HCT116 (cell line): ENCODE data around the gene HIP1R. TPM values are rescaled to one million over a fixed set of nuclear protein-coding genes. Genes with fewer than 3 reads are reported as not detected.

ENCODE experiments used
- ATAC-seq: fragments of 200-7000 bp; cut with Tn5 transposase; 2 replicates; pipeline ENCODE4 v1.9.1; 2020; ENCODE audit warnings: mild to moderate bottlenecking, moderate library complexity
- BruUV-seq: library from RNA; stranded (reverse); fragments of 400-500 nt; replicated peaks from 2 replicates; lab custom pipeline; 2021; lab: Mats Ljungman, UMichigan
- CTCF ChIA-PET: fragments of 300-600 bp; sonication (Branson Sonifier 250); formaldehyde crosslinking; loops from one replicate; lab custom pipeline; 2021; ENCODE audit warnings: antibody characterized with exemption; lab: Charles Lee
- POLR2A ChIA-PET: fragments of 300-600, 350-600 bp; sonication (Branson Sonifier 250); formaldehyde crosslinking; loops from one replicate; lab custom pipeline; 2021; ENCODE audit warnings: antibody characterized with exemption; lab: Charles Lee
- RAD21 ChIA-PET, 2 experiments: fragments of 300-600 bp; sonication (Branson Sonifier 250); formaldehyde crosslinking; loops; one replicate each; lab custom pipeline; 2023; ENCODE audit warnings: low total read pairs in 2 of 2; ENCODE audit not compliant: uncharacterized antibody in 2 of 2, unreplicated experiment in 2 of 2, low non-redundant PET in 1 of 2; lab: Charles Lee
- DNase-seq: peaks from one replicate; pipeline ENCODE4 v3.0.0-alpha.2; 2010; ENCODE audit warnings: low read depth, low spot score
- H2AFZ ChIP-seq: fragments of 200-600 bp; shearing (Covaris generic), sonication (generic); 2 replicates; pipeline ENCODE4 v1.6.1; 2017; ENCODE audit warnings: low read depth, mixed run types, mixed read lengths, antibody characterized with exemption, low read length; ENCODE audit not compliant: poor library complexity, severe bottlenecking
- H3K27ac ChIP-seq: 2 replicates; pipeline ENCODE4 v1.5.1; 2012; ENCODE audit warnings: low read depth, low read length
- H3K27me3 ChIP-seq: fragments of 200-600 bp; sonication (generic); 2 replicates; pipeline ENCODE4 v1.6.1; 2016; ENCODE audit warnings: mixed run types, low read length, mixed read lengths; ENCODE audit not compliant: insufficient read depth
- H3K36me3 ChIP-seq, 2 experiments: fragments of 200-500 bp in 1 of 2; fragments of 200-600 bp in 1 of 2; sonication (Bioruptor generic) in 1 of 2; sonication (generic) in 1 of 2; 2 replicates each; pipeline versions ENCODE4 v1.5.1 to v1.6.1; 2014 to 2016; ENCODE audit warnings: low read length in 2 of 2, inconsistent platforms in 1 of 2, mixed read lengths in 1 of 2, mixed run types in 1 of 2; ENCODE audit not compliant: insufficient read depth in 2 of 2, control insufficient read depth in 1 of 2
- H3K4me1 ChIP-seq, 2 experiments: fragments of 200-600 bp in 1 of 2; sonication (generic) in 1 of 2; 2 replicates each; pipeline versions ENCODE4 v1.5.1 to v1.6.1; 2012 to 2017; ENCODE audit warnings: low read length in 2 of 2, inconsistent platforms in 1 of 2, mild to moderate bottlenecking in 1 of 2, mixed read lengths in 1 of 2, mixed run types in 1 of 2, moderate library complexity in 1 of 2; ENCODE audit not compliant: insufficient read depth in 2 of 2, control insufficient read depth in 1 of 2
- H3K4me2 ChIP-seq: fragments of 200-600 bp; sonication (generic); 2 replicates; pipeline ENCODE4 v1.6.1; 2017; ENCODE audit warnings: mixed run types, low read length, mixed read lengths
- H3K4me3 ChIP-seq, 2 experiments: fragments of 200-600 bp in 1 of 2; sonication (generic) in 1 of 2; replicated peaks in 1 of 2; 2 replicates each; pipeline ENCODE4 v1.5.1; 2011 to 2016; ENCODE audit warnings: low read length in 2 of 2, control low read depth in 1 of 2, low read depth in 1 of 2, mild to moderate bottlenecking in 1 of 2, mixed read lengths in 1 of 2, mixed run types in 1 of 2
- H3K79me2 ChIP-seq: fragments of 200-600 bp; sonication (generic); 2 replicates; pipeline ENCODE4 v1.6.1; 2017; ENCODE audit warnings: mild to moderate bottlenecking, mixed run types, low read length, moderate library complexity, mixed read lengths; ENCODE audit not compliant: insufficient read depth
- H3K9ac ChIP-seq: fragments of 200-600 bp; sonication (generic); 2 replicates; pipeline ENCODE4 v1.6.1; 2016; ENCODE audit warnings: low read length, mixed read lengths
- H3K9me2 ChIP-seq: fragments of 200-600 bp; sonication (generic), shearing (Covaris generic); 2 replicates; pipeline ENCODE4 v1.6.1; 2017; ENCODE audit warnings: mixed run types, mild to moderate bottlenecking, moderate library complexity; ENCODE audit not compliant: insufficient read depth
- H3K9me3 ChIP-seq, 2 experiments: fragments of 200-500 bp in 1 of 2; fragments of 200-600 bp in 1 of 2; sonication (Bioruptor generic) in 1 of 2; sonication (generic) in 1 of 2; 2 replicates each; pipeline ENCODE4 v1.6.1; 2014 to 2017; ENCODE audit warnings: low read length in 2 of 2, mixed read lengths in 2 of 2, inconsistent platforms in 1 of 2, low read depth in 1 of 2, mild to moderate bottlenecking in 1 of 2, mixed run types in 1 of 2, moderate library complexity in 1 of 2; ENCODE audit not compliant: control insufficient read depth in 1 of 2, insufficient read depth in 1 of 2
- H4K20me1 ChIP-seq: fragments of 200-600 bp; sonication (generic), shearing (Covaris generic); 2 replicates; pipeline ENCODE4 v1.6.1; 2017; ENCODE audit warnings: mixed run types, mild to moderate bottlenecking, moderate library complexity; ENCODE audit not compliant: insufficient read depth
- CEBPB ChIP-seq: IDR thresholded peaks from 2 replicates; pipeline ENCODE4 v1.6.1; 2012; ENCODE audit warnings: low read depth
- EGR1 ChIP-seq: IDR thresholded peaks from 2 replicates; pipeline ENCODE4 v1.6.1; 2012; ENCODE audit warnings: low read depth
- EZH2phosphoT487 ChIP-seq: fragments of 200-600 bp; IDR thresholded peaks from 2 replicates; pipeline ENCODE4 v1.6.1; 2018; ENCODE audit warnings: antibody characterized with exemption, borderline replicate concordance
- RAD21 ChIP-seq: IDR thresholded peaks from 2 replicates; pipeline ENCODE4 v1.6.1; 2012; ENCODE audit warnings: low read depth, mild to moderate bottlenecking
- SP1 ChIP-seq: IDR thresholded peaks from 2 replicates; pipeline ENCODE4 v1.6.1; 2012; ENCODE audit warnings: low read depth
- TCF7L2 ChIP-seq: IDR thresholded peaks from 2 replicates; pipeline ENCODE4 v1.7.0; 2011; ENCODE audit warnings: borderline replicate concordance, inconsistent platforms; ENCODE audit not compliant: insufficient read depth, insufficient read length; ENCODE audit errors: extremely low read depth
- intact Hi-C: fragments of 100-400 bp; cut with micrococcal nuclease; formaldehyde crosslinking; loops from 2 replicates; pipeline ENCODE4 v1.10.0; 2022
- total RNA-seq: library from RNA; stranded (reverse); gene quantifications from one replicate; pipeline ENCODE4 v1.2.1, GENCODE V29; 2021; ENCODE audit not compliant: unreplicated experiment
- TF ChIP-seq, protein P1 (sequence below): IDR thresholded peaks from 2 replicates; pipeline ENCODE4 v1.6.1; 2011; ENCODE audit warnings: mild to moderate bottlenecking, low read length, moderate library complexity; ENCODE audit not compliant: insufficient replicate concordance; ENCODE audit errors: extremely low read depth
- TF ChIP-seq, protein P2 (sequence below): IDR thresholded peaks from 2 replicates; pipeline ENCODE4 v1.6.1; 2012; ENCODE audit warnings: low read depth
- TF ChIP-seq, protein P3 (sequence below), 3 experiments: fragments of 200-600 bp in 1 of 3; sonication (generic) in 1 of 3; IDR thresholded peaks in 2 of 3; conservative IDR thresholded peaks in 1 of 3; 2 replicates each; pipeline ENCODE4 v1.5.1; 2012 to 2017; ENCODE audit warnings: low read depth in 2 of 3, low read length in 2 of 3, antibody characterized with exemption in 1 of 3, borderline replicate concordance in 1 of 3, control low read depth in 1 of 3, mild to moderate bottlenecking in 1 of 3, mixed read lengths in 1 of 3, mixed run types in 1 of 3, moderate library complexity in 1 of 3; ENCODE audit not compliant: insufficient read depth in 1 of 3

HIP1R gene
- total RNA-seq, 1 experiment from 2014 or later: 57.8 TPM

DNA sequence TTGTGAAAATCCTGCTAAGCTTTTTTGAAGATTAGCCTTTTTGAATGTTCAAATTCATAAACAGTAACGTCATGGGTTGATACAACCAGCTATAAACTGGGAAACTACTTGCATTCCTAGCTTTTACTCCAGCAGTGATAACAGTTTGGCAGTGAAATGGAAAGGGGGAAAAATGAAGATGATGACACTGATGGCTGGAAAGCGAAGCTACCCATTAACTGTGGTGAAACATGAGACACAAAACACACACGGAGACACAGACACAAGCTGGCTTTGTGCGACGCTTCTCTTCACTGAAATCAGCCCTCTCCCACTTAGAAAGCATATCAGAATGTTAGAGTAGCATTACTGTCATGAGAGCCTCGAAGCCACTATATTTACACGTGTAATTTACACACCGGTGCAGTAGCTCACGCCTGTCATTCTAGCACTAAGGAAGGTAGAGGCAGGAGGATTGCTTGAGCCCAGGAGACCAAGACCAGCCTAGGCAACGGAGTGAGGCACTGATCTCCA lies 45.0 kb downstream of the HIP1R start:
- Histone ChIP-seq H3K79me2 (peaks cover 100% of the 10 kb centered on the region), H4K20me1 (peaks cover 43% of the 10 kb centered on the region; the same call in 1 of the 2 replicates), H3K9me3 (no peaks in the 10 kb centered on the region), H3K4me3 (no peak overlapping the region), H3K4me1 (peaks cover 5 to 55% of the 10 kb centered on the region in 2 experiments), H3K4me2 (no peak overlapping the region), H2AFZ (no peak overlapping the region), H3K9me2 (no peaks in the 10 kb centered on the region), H3K36me3 (no peaks in the 10 kb centered on the region; a peak in 1 of 4 replicates), H3K27me3 (no peaks in the 10 kb centered on the region), H3K27ac (no peak overlapping the region), H3K9ac (no peak overlapping the region)
- POLR2A ChIA-PET: interaction anchor here (0.6 kb wide), 1 partner anchor 37 kb away, joined by 5 read pairs; no protein-coding TSS in a partner anchor
- RAD21 ChIA-PET: interaction anchor here (0.7 to 1.1 kb wide), 3 partner anchors 67 to 74 kb away, joined by 3 to 6 read pairs (median 3); no protein-coding TSS in a partner anchor
- CTCF ChIA-PET: interaction anchor here (0.9 to 1.5 kb wide), 7 partner anchors 9 to 69 kb away, joined by 3 to 6 read pairs (median 3); no protein-coding TSS in a partner anchor
- ATAC-seq (no peak), DNase-seq (no peak)
- TF ChIP-seq EZH2phosphoT487: no peak
- TF ChIP-seq, protein P1, sequence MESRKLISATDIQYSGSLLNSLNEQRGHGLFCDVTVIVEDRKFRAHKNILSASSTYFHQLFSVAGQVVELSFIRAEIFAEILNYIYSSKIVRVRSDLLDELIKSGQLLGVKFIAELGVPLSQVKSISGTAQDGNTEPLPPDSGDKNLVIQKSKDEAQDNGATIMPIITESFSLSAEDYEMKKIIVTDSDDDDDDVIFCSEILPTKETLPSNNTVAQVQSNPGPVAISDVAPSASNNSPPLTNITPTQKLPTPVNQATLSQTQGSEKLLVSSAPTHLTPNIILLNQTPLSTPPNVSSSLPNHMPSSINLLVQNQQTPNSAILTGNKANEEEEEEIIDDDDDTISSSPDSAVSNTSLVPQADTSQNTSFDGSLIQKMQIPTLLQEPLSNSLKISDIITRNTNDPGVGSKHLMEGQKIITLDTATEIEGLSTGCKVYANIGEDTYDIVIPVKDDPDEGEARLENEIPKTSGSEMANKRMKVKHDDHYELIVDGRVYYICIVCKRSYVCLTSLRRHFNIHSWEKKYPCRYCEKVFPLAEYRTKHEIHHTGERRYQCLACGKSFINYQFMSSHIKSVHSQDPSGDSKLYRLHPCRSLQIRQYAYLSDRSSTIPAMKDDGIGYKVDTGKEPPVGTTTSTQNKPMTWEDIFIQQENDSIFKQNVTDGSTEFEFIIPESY: no peak
- BruUV-seq: no TSS peak
- intact Hi-C loops: loop anchor here (1.0 to 5.0 kb wide), 2 partner anchors 72 to 357 kb away; no protein-coding TSS in a partner anchor

DNA sequence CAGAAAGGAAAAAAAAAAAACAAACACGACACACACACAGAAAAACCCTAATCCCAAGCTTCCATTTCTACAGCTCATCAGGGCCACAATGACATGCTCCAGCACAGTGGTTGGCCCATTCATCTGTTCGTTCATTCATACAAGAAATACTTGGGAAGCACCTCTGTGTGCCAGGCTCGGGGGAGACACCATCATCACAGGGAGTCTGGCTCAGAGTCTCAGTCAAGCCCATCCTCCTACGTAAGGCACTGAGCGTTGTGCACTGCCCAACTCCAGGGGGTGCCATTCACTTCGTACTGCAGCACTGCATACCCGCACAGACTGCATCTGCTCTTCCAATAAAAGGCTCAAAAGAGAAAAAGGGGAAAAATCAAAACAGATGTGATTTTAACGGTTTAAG lies 45.4 kb downstream of the HIP1R start:
- ATAC-seq (peak; percentile 98), DNase-seq (no peak)
- H3K9me3 ChIP-seq: no peaks in the 10 kb centered on the region
- H2AFZ ChIP-seq: no peak overlapping the region
- H4K20me1 ChIP-seq: peaks cover 43% of the 10 kb centered on the region; the same call in 1 of the 2 replicates
- H3K79me2 ChIP-seq: peaks cover 99% of the 10 kb centered on the region
- no TSS peak for BruUV-seq
- no peaks in the 10 kb centered on the region for H3K27me3 ChIP-seq
- H3K9ac ChIP-seq: no peak overlapping the region
- no peak overlapping the region for H3K27ac ChIP-seq
- ChIA-PET CTCF (interaction anchor here (0.9 to 1.5 kb wide), 7 partner anchors 8 to 69 kb away, joined by 3 to 6 read pairs (median 3); no protein-coding TSS in a partner anchor), RAD21 (interaction anchor here (0.7 to 1.1 kb wide), 3 partner anchors 67 to 73 kb away, joined by 3 to 6 read pairs (median 3); no protein-coding TSS in a partner anchor), POLR2A (no interaction called here)
- H3K4me2 ChIP-seq: no peak overlapping the region
- TF ChIP-seq RAD21 (peak; percentile 82), SP1 (no peak), TCF7L2 (no peak), EGR1 (no peak), CEBPB (no peak)
- TF ChIP-seq, protein P2, sequence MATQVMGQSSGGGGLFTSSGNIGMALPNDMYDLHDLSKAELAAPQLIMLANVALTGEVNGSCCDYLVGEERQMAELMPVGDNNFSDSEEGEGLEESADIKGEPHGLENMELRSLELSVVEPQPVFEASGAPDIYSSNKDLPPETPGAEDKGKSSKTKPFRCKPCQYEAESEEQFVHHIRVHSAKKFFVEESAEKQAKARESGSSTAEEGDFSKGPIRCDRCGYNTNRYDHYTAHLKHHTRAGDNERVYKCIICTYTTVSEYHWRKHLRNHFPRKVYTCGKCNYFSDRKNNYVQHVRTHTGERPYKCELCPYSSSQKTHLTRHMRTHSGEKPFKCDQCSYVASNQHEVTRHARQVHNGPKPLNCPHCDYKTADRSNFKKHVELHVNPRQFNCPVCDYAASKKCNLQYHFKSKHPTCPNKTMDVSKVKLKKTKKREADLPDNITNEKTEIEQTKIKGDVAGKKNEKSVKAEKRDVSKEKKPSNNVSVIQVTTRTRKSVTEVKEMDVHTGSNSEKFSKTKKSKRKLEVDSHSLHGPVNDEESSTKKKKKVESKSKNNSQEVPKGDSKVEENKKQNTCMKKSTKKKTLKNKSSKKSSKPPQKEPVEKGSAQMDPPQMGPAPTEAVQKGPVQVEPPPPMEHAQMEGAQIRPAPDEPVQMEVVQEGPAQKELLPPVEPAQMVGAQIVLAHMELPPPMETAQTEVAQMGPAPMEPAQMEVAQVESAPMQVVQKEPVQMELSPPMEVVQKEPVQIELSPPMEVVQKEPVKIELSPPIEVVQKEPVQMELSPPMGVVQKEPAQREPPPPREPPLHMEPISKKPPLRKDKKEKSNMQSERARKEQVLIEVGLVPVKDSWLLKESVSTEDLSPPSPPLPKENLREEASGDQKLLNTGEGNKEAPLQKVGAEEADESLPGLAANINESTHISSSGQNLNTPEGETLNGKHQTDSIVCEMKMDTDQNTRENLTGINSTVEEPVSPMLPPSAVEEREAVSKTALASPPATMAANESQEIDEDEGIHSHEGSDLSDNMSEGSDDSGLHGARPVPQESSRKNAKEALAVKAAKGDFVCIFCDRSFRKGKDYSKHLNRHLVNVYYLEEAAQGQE: no peak
- TF ChIP-seq, protein P3, sequence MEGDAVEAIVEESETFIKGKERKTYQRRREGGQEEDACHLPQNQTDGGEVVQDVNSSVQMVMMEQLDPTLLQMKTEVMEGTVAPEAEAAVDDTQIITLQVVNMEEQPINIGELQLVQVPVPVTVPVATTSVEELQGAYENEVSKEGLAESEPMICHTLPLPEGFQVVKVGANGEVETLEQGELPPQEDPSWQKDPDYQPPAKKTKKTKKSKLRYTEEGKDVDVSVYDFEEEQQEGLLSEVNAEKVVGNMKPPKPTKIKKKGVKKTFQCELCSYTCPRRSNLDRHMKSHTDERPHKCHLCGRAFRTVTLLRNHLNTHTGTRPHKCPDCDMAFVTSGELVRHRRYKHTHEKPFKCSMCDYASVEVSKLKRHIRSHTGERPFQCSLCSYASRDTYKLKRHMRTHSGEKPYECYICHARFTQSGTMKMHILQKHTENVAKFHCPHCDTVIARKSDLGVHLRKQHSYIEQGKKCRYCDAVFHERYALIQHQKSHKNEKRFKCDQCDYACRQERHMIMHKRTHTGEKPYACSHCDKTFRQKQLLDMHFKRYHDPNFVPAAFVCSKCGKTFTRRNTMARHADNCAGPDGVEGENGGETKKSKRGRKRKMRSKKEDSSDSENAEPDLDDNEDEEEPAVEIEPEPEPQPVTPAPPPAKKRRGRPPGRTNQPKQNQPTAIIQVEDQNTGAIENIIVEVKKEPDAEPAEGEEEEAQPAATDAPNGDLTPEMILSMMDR (IDR thresholded peaks at IDR 0.05 in 2 of 3, conservative IDR thresholded peaks at IDR 0.05 in 1 of 3; ENCODE audit: borderline replicate concordance in 1 of 3, insufficient read depth in 1 of 3, low read depth in 2 of 3, low read length in 2 of 3): peak; percentile 31 to 74 (median 71); a peak in 5 of 6 replicates
- H3K4me1 ChIP-seq: peaks cover 5 to 53% of the 10 kb centered on the region in 2 experiments
- intact Hi-C loops: loop anchor here (1.0 to 5.0 kb wide), 2 partner anchors 72 to 357 kb away; no protein-coding TSS in a partner anchor
- H3K9me2 ChIP-seq: no peaks in the 10 kb centered on the region
- no peaks in the 10 kb centered on the region; a peak in 1 of 4 replicates for H3K36me3 ChIP-seq
- H3K4me3 ChIP-seq: no peak overlapping the region
